Neural progenitor cell (in vitro differentiated cells): ENCODE results near the gene CERT1. TPM values are rescaled to one million over a fixed set of nuclear protein-coding genes. Genes with fewer than 3 reads are reported as not detected.

ENCODE experiments used
- DNase-seq: peaks from one replicate; pipeline ENCODE4 v3.0.0-alpha.2; 2016; ENCODE audit warnings: low spot score
- H2AFZ ChIP-seq: fragments of 200-600 bp; sonication (generic); replicated peaks from 2 replicates; pipeline ENCODE4 v1.6.1; 2016; ENCODE audit warnings: antibody characterized with exemption
- H3F3A ChIP-seq: fragments of 200-600 bp; sonication (generic); 2 replicates; pipeline ENCODE4 v1.6.1; 2016; ENCODE audit warnings: antibody characterized with exemption, low read depth
- H3K27ac ChIP-seq: fragments of 200-600 bp; sonication (generic); 2 replicates; pipeline ENCODE4 v1.5.1; 2016; ENCODE audit warnings: mild to moderate bottlenecking
- H3K27me3 ChIP-seq: fragments of 200-600 bp; sonication (generic); 2 replicates; pipeline ENCODE4 v1.6.1; 2016; ENCODE audit warnings: mild to moderate bottlenecking, moderate library complexity
- H3K36me3 ChIP-seq: fragments of 200-600 bp; sonication (generic); 2 replicates; pipeline ENCODE4 v1.5.1; 2016
- H3K4me1 ChIP-seq: fragments of 200-600 bp; sonication (generic); 2 replicates; pipeline ENCODE4 v1.6.1; 2016; ENCODE audit warnings: mixed run types
- H3K4me2 ChIP-seq: fragments of 200-600 bp; sonication (generic); 2 replicates; pipeline ENCODE4 v1.6.1; 2016
- H3K4me3 ChIP-seq: fragments of 200-600 bp; sonication (generic); 2 replicates; pipeline ENCODE4 v1.5.1; 2016
- H3K79me2 ChIP-seq: fragments of 200-600 bp; sonication (generic); 2 replicates; pipeline ENCODE4 v1.6.1; 2016; ENCODE audit warnings: low read depth
- H3K9ac ChIP-seq: fragments of 200-600 bp; sonication (generic); 2 replicates; pipeline ENCODE4 v1.6.1; 2016
- H3K9me3 ChIP-seq: fragments of 200-600 bp; sonication (generic); 2 replicates; pipeline ENCODE4 v1.5.1; 2016; ENCODE audit warnings: low read depth
- H4K20me1 ChIP-seq: fragments of 200-600 bp; sonication (generic); 2 replicates; pipeline ENCODE4 v1.6.1; 2016; ENCODE audit warnings: low read depth
- H3K27ac Mint-ChIP-seq: 3 replicates; pipeline ENCODE4 v1.8.0; 2021; ENCODE audit warnings: mixed read lengths
- H3K27me3 Mint-ChIP-seq: 2 replicates; pipeline ENCODE4 v1.8.0; 2022; ENCODE audit warnings: low read depth, mild to moderate bottlenecking, inconsistent platforms, moderate library complexity, mixed read lengths; ENCODE audit not compliant: insufficient read depth
- H3K36me3 Mint-ChIP-seq: 3 replicates; pipeline ENCODE4 v1.8.0; 2021; ENCODE audit warnings: mixed read lengths
- H3K4me1 Mint-ChIP-seq: 3 replicates; pipeline ENCODE4 v1.8.0; 2021; ENCODE audit warnings: mixed read lengths
- H3K4me3 Mint-ChIP-seq: 3 replicates; pipeline ENCODE4 v1.8.0; 2021; ENCODE audit warnings: mild to moderate bottlenecking, moderate library complexity, mixed read lengths
- H3K9me3 Mint-ChIP-seq: 3 replicates; pipeline ENCODE4 v1.8.0; 2020; ENCODE audit warnings: mixed read lengths
- CTCF ChIP-seq: fragments of 200-600 bp; sonication (generic); IDR thresholded peaks from 2 replicates; pipeline ENCODE4 v1.5.1; 2017; ENCODE audit warnings: antibody characterized with exemption, mild to moderate bottlenecking
- EZH2 ChIP-seq: fragments of 200-600 bp; sonication (generic); IDR thresholded peaks from 2 replicates; pipeline ENCODE4 v1.6.1; 2017; ENCODE audit warnings: antibody characterized with exemption, mild to moderate bottlenecking, moderate library complexity
- EZH2phosphoT487 ChIP-seq: fragments of 200-600 bp; sonication (generic); IDR thresholded peaks from 2 replicates; pipeline ENCODE4 v1.6.1; 2017; ENCODE audit warnings: antibody characterized with exemption
- total RNA-seq: library from RNA; depleted of rRNA; stranded (reverse); fragments of >200 nt; gene quantifications from 2 replicates; pipeline ENCODE4 v1.2.3, GENCODE V29; 2015; ENCODE audit warnings: low replicate concordance

CERT1 gene
- total RNA-seq, 1 donor from 2014 or later = 50.4 TPM

DNA sequence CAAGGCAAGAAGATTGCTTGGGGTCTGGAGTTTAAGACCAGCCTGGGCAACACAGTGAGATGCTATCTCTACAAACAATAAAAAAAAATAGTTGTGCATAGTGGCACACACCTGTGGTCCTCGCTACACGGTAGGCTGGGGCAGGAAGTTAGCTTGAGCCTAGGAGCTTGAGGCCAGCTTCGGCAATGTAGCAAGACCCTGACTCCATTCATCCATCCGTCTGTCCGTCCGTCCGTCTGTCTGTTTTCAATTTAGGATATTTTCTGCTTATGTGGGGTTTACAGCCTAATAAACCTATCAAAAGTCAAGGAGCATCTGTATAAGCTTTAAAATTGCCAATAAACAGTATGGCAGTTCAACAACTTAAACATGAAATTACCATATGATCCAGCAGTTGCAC is 154.7 kb downstream of the CERT1 start:
- Histone ChIP-seq H3K79me2 (peaks cover 26% of the 10 kb centered on the region), H3K36me3 (peaks cover 70% of the 10 kb centered on the region), H4K20me1 (peaks cover 56% of the 10 kb centered on the region), H3K4me3 (no peak overlapping the region), H3K27me3 (no peaks in the 10 kb centered on the region), H3F3A (peaks cover 71% of the 10 kb centered on the region), H3K9me3 (no peaks in the 10 kb centered on the region), H3K9ac (no peak overlapping the region), H3K27ac (peak overlapping the region; percentile 10), H2AFZ (no peak overlapping the region), H3K4me1 (peaks cover 5% of the 10 kb centered on the region), H3K4me2 (no peak overlapping the region)
- Mint-ChIP-seq H3K36me3 (peaks cover 44% of the 10 kb centered on the region), H3K27me3 (no peaks in the 10 kb centered on the region), H3K4me3 (no peak overlapping the region), H3K9me3 (no peaks in the 10 kb centered on the region), H3K27ac (no peak overlapping the region), H3K4me1 (peaks cover 3% of the 10 kb centered on the region)
- no peak for TF ChIP-seq EZH2
- no peak for TF ChIP-seq EZH2phosphoT487
- TF ChIP-seq CTCF = no peak
- no peak for DNase-seq

DNA sequence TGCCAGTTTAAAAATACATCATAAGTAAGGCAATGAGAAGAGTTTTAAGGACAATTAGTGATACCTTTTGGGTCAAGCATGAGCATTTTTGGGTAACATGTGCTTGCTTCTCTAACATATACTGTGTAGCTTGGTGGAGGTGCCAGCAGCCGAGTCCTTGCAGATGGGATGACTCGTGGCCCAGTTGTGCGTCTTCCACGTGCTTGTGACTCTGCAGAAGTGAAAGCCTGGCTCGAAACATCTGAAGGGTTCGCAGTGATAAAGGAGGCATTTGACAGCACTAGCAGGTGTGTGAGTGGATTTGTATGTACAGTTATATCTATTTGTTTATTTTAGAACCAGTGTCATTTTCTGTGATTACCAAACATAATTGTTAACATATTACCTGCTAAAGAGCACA is 156.2 kb downstream of the CERT1 start:
- peaks cover 51% of the 10 kb centered on the region for H3K36me3 Mint-ChIP-seq
- H3K9me3 ChIP-seq = no peaks in the 10 kb centered on the region

DNA sequence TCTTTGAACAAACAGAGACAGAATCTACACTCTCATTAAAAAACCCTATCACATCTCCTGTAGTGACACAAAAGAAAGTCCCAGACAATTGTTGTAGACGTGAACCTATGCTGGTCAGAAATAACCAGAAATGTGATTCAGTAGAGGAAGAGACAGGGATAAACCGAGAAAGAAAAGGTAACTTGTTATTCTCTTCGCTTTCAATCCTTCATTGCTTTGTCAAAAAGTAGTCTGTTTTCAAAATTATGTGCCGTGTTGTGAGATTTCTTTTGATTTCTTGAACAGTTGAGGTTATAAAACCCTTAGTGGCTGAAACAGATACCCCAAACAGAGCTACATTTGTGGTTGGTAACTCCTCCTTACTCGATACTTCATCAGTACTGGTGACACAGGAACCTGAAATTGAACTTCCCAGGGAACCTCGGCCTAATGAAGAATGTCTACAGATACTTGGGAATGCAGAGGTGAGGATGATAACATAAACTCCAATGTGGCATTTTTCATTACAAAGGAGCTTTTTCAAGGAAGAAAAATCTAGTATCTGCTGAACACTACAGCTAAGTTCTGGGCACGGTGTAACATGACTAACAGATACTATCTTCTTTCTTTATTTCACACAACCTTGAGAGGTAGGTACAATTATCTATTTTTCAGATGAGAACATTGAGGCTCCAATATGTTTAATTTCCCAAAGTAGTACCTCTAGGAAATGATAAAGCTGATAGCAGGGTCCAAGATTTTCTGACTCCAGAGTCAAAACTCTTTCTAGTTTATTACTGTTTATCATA is 160.1 kb downstream of the CERT1 start:
- H3K27me3 Mint-ChIP-seq = no peaks in the 10 kb centered on the region
- no peaks in the 10 kb centered on the region for H3K9me3 Mint-ChIP-seq
- H3K9me3 ChIP-seq = no peaks in the 10 kb centered on the region
- no peaks in the 10 kb centered on the region for H3K4me1 ChIP-seq
- peaks cover 80% of the 10 kb centered on the region for H3K79me2 ChIP-seq
- TF ChIP-seq EZH2phosphoT487 = no peak
- TF ChIP-seq EZH2 = no peak
- no peak for TF ChIP-seq CTCF
- no peak overlapping the region for H2AFZ ChIP-seq
- H3F3A ChIP-seq = peaks cover 39% of the 10 kb centered on the region
- no peak overlapping the region for H3K9ac ChIP-seq
- H3K4me3 ChIP-seq = no peak overlapping the region
- no peak overlapping the region for H3K4me2 ChIP-seq
- no peak for DNase-seq
- H4K20me1 ChIP-seq = peaks cover 50% of the 10 kb centered on the region
- no peak overlapping the region for H3K4me3 Mint-ChIP-seq
- H3K36me3 Mint-ChIP-seq = peaks cover 54% of the 10 kb centered on the region
- no peak overlapping the region for H3K27ac Mint-ChIP-seq
- no peaks in the 10 kb centered on the region for H3K4me1 Mint-ChIP-seq
- no peak overlapping the region for H3K27ac ChIP-seq
- no peaks in the 10 kb centered on the region for H3K27me3 ChIP-seq
- peaks cover 81% of the 10 kb centered on the region for H3K36me3 ChIP-seq

More for the DNA sequence above, 156.2 kb downstream of the CERT1 start:
- no peaks in the 10 kb centered on the region for H3K9me3 Mint-ChIP-seq
- Histone ChIP-seq H3K9ac (no peak overlapping the region), H3K4me2 (no peak overlapping the region), H3K27ac (no peak overlapping the region), H3K79me2 (peaks cover 41% of the 10 kb centered on the region), H3K4me3 (no peak overlapping the region), H3K36me3 (peaks cover 78% of the 10 kb centered on the region), H2AFZ (no peak overlapping the region), H4K20me1 (peaks cover 49% of the 10 kb centered on the region), H3K4me1 (no peaks in the 10 kb centered on the region), H3K27me3 (no peaks in the 10 kb centered on the region), H3F3A (peaks cover 59% of the 10 kb centered on the region)
- no peak for DNase-seq
- no peaks in the 10 kb centered on the region for H3K4me1 Mint-ChIP-seq
- H3K27ac Mint-ChIP-seq = no peak overlapping the region
- TF ChIP-seq CTCF = no peak
- TF ChIP-seq EZH2phosphoT487 = no peak
- TF ChIP-seq EZH2 = no peak
- H3K4me3 Mint-ChIP-seq = no peak overlapping the region
- H3K27me3 Mint-ChIP-seq = no peaks in the 10 kb centered on the region
